Osteoblast (primary cell): ENCODE results near the gene SH3BP2. TPM values are rescaled to one million over a fixed set of nuclear protein-coding genes. Genes with fewer than 3 reads are reported as not detected.

Experiments
- DNase-seq: peaks from one replicate; pipeline ENCODE4 v3.0.0; 2011; ENCODE audit warnings: low spot score, mixed read lengths; ENCODE audit not compliant: insufficient read length; ENCODE audit errors: missing footprints
- H2AFZ ChIP-seq: 2 replicates; pipeline ENCODE4 v1.6.0; 2011; ENCODE audit warnings: mild to moderate bottlenecking, low read length
- H3K27ac ChIP-seq: 2 replicates; pipeline ENCODE4 v1.5.1; 2011; ENCODE audit warnings: mild to moderate bottlenecking, low read depth, low read length, moderate library complexity
- H3K27me3 ChIP-seq: 2 replicates; pipeline ENCODE4 v1.6.0; 2012; ENCODE audit warnings: mild to moderate bottlenecking, control low read depth, inconsistent platforms, low read length, moderate library complexity; ENCODE audit not compliant: insufficient read depth
- H3K36me3 ChIP-seq: 2 replicates; pipeline ENCODE4 v1.5.1; 2011; ENCODE audit warnings: mild to moderate bottlenecking, low read length, control low read depth, moderate library complexity; ENCODE audit not compliant: insufficient read depth
- H3K4me1 ChIP-seq: 2 replicates; pipeline ENCODE4 v1.5.1; 2011; ENCODE audit warnings: mild to moderate bottlenecking, low read length, control low read depth, moderate library complexity; ENCODE audit not compliant: insufficient read depth
- H3K4me2 ChIP-seq: 2 replicates; pipeline ENCODE4 v1.6.0; 2011; ENCODE audit warnings: mild to moderate bottlenecking, low read length; ENCODE audit not compliant: insufficient read depth
- H3K4me3 ChIP-seq: fragments of 200-600 bp; sonication (generic); 3 replicates; pipeline ENCODE4 v1.5.1; 2012; ENCODE audit warnings: mild to moderate bottlenecking, low read length, inconsistent platforms; ENCODE audit not compliant: insufficient read depth
- H3K79me2 ChIP-seq: 2 replicates; pipeline ENCODE4 v1.6.0; 2012; ENCODE audit warnings: mild to moderate bottlenecking, low read length, control low read depth, inconsistent platforms; ENCODE audit not compliant: insufficient read depth
- H3K9me3 ChIP-seq: 2 replicates; pipeline ENCODE4 v1.5.1; 2011; ENCODE audit warnings: low read depth, low read length, control low read depth
- H4K20me1 ChIP-seq: 2 replicates; pipeline ENCODE4 v1.6.0; 2012; ENCODE audit warnings: mild to moderate bottlenecking, low read length, control low read depth; ENCODE audit not compliant: insufficient read depth
- CTCF ChIP-seq: IDR thresholded peaks from 2 replicates; pipeline ENCODE4 v1.5.1; 2011; ENCODE audit warnings: mild to moderate bottlenecking, low read depth, low read length, moderate library complexity; ENCODE audit errors: extremely low read depth
- total RNA-seq: library from RNA; depleted of rRNA; stranded (reverse); fragments of >200 nt; gene quantifications from 2 replicates; pipeline ENCODE4 v1.2.3, GENCODE V29; 2012

The SH3BP2 gene
- total RNA-seq, 1 donor: 26.4 TPM

GRCh38 chr4:2745516-2745915 is 47.4 kb upstream of the SH3BP2 start:
- Histone ChIP-seq H3K27me3 (no peaks in the 10 kb centered on the region), H3K27ac (peak overlapping the region; percentile 38), H3K4me3 (no peak overlapping the region), H3K4me1 (peaks cover 20% of the 10 kb centered on the region), H2AFZ (no peak overlapping the region), H3K4me2 (no peak overlapping the region), H4K20me1 (peaks cover 18% of the 10 kb centered on the region), H3K36me3 (peaks cover 46% of the 10 kb centered on the region), H3K79me2 (peaks cover 20% of the 10 kb centered on the region), H3K9me3 (no peaks in the 10 kb centered on the region)
- peak; percentile 42 for DNase-seq
- no peak for TF ChIP-seq CTCF

- Histone ChIP-seq H2AFZ (no peak overlapping the region), H3K27ac (peak overlapping the region; percentile 38), H3K4me2 (peak overlapping the region; percentile 2)
These were observed 46.7 kb upstream of the SH3BP2 start for GRCh38 chr4:2745981-2746806.

GRCh38 chr4:2746891-2747695 is 45.8 kb upstream of the SH3BP2 start:
- no peak overlapping the region for H3K4me3 ChIP-seq
- no peak overlapping the region for H3K4me2 ChIP-seq
- H3K79me2 ChIP-seq: peaks cover 33% of the 10 kb centered on the region
- no peaks in the 10 kb centered on the region for H3K9me3 ChIP-seq
- peak; percentile 48 for DNase-seq
- no peak for TF ChIP-seq CTCF
- peaks cover 43% of the 10 kb centered on the region for H3K36me3 ChIP-seq
- no peaks in the 10 kb centered on the region for H3K27me3 ChIP-seq
- peaks cover 15% of the 10 kb centered on the region for H3K4me1 ChIP-seq
- H2AFZ ChIP-seq: no peak overlapping the region
- H4K20me1 ChIP-seq: peaks cover 28% of the 10 kb centered on the region
- H3K27ac ChIP-seq: peak overlapping the region; percentile 38

More at GRCh38 chr4:2745981-2746806, 46.7 kb upstream of the SH3BP2 start:
- Histone ChIP-seq H4K20me1 (peaks cover 25% of the 10 kb centered on the region), H3K9me3 (no peaks in the 10 kb centered on the region), H3K27me3 (no peaks in the 10 kb centered on the region), H3K4me1 (peaks cover 20% of the 10 kb centered on the region), H3K79me2 (peaks cover 26% of the 10 kb centered on the region), H3K36me3 (peaks cover 46% of the 10 kb centered on the region), H3K4me3 (no peak overlapping the region)
- no peak for TF ChIP-seq CTCF
- DNase-seq: peak; percentile 86
